Activated T-helper 17 cell treated with anti-CD3 and anti-CD28 coated beads, Interleukin-2, amount 50 U/mL, for 72 hours (primary cell): Measurements from ENCODE around the gene ASIC1. TPM values are rescaled to one million over a fixed set of nuclear protein-coding genes. Genes with fewer than 3 reads are reported as not detected.

Source experiments
- ATAC-seq: fragments of 150-1000 bp; cut with Tn5 transposase; replicated peaks from 2 replicates; pipeline ENCODE4 v1.10.0; 2021; ENCODE audit warnings: mild to moderate bottlenecking, moderate library complexity
- H3K27ac Mint-ChIP-seq: one replicate; pipeline ENCODE4 v1.8.0; 2022; ENCODE audit warnings: mixed read lengths
- H3K27me3 Mint-ChIP-seq: one replicate; pipeline ENCODE4 v1.8.0; 2022; ENCODE audit warnings: mixed read lengths
- H3K36me3 Mint-ChIP-seq: one replicate; pipeline ENCODE4 v1.8.0; 2022; ENCODE audit warnings: low read depth, mild to moderate bottlenecking, mixed read lengths
- H3K4me1 Mint-ChIP-seq: one replicate; pipeline ENCODE4 v1.8.0; 2022; ENCODE audit warnings: mixed read lengths
- H3K4me3 Mint-ChIP-seq: one replicate; pipeline ENCODE4 v1.8.0; 2022; ENCODE audit warnings: mild to moderate bottlenecking, mixed read lengths
- H3K9me3 Mint-ChIP-seq: one replicate; pipeline ENCODE4 v1.8.0; 2022; ENCODE audit warnings: mixed read lengths
- total RNA-seq, 2 donors: library from RNA; stranded (reverse); gene quantifications; one replicate each; pipeline ENCODE4 v1.2.3, GENCODE V29; 2022

Gene ASIC1
- total RNA-seq, 2 donors from 2014 or later, result 0.53 to 1.4 TPM

GRCh38 chr12:50061946-50062686 is 4.7 kb downstream of the ASIC1 start:
- no peak overlapping the region for H3K4me3 Mint-ChIP-seq

GRCh38 chr12:50062728-50063460 is 5.5 kb downstream of the ASIC1 start:
- no peak overlapping the region for H3K27ac Mint-ChIP-seq
- H3K27me3 Mint-ChIP-seq, result peaks cover 19% of the 10 kb centered on the region
- no peak overlapping the region for H3K4me3 Mint-ChIP-seq
- ATAC-seq, result no peak
- H3K36me3 Mint-ChIP-seq, result no peaks in the 10 kb centered on the region
- no peaks in the 10 kb centered on the region for H3K4me1 Mint-ChIP-seq
- H3K9me3 Mint-ChIP-seq, result no peaks in the 10 kb centered on the region

More at GRCh38 chr12:50061946-50062686, 4.7 kb downstream of the ASIC1 start:
- no peaks in the 10 kb centered on the region for H3K9me3 Mint-ChIP-seq
- no peaks in the 10 kb centered on the region for H3K36me3 Mint-ChIP-seq
- H3K4me1 Mint-ChIP-seq, result peaks cover 2% of the 10 kb centered on the region
- peaks cover 21% of the 10 kb centered on the region for H3K27me3 Mint-ChIP-seq
- ATAC-seq, result no peak
- H3K27ac Mint-ChIP-seq, result no peak overlapping the region

GRCh38 chr12:50065726-50066310 is 8.4 kb downstream of the ASIC1 start:
- ATAC-seq, result no peak
- no peaks in the 10 kb centered on the region for H3K9me3 Mint-ChIP-seq

GRCh38 chr12:50066402-50066801 is 9.0 kb downstream of the ASIC1 start:
- Mint-ChIP-seq H3K27ac (no peak overlapping the region), H3K4me1 (no peaks in the 10 kb centered on the region), H3K4me3 (no peak overlapping the region), H3K27me3 (peaks cover 12% of the 10 kb centered on the region), H3K9me3 (no peaks in the 10 kb centered on the region), H3K36me3 (no peaks in the 10 kb centered on the region)
- ATAC-seq, result no peak

More at GRCh38 chr12:50065726-50066310, 8.4 kb downstream of the ASIC1 start:
- Mint-ChIP-seq H3K4me3 (no peak overlapping the region), H3K27ac (no peak overlapping the region), H3K27me3 (peaks cover 16% of the 10 kb centered on the region), H3K36me3 (no peaks in the 10 kb centered on the region), H3K4me1 (no peaks in the 10 kb centered on the region)

- Mint-ChIP-seq H3K27me3 (peaks cover 5% of the 10 kb centered on the region), H3K4me1 (no peaks in the 10 kb centered on the region), H3K27ac (no peak overlapping the region), H3K4me3 (no peak overlapping the region), H3K9me3 (no peaks in the 10 kb centered on the region), H3K36me3 (no peaks in the 10 kb centered on the region)
- ATAC-seq, result no peak
Observed at GRCh38 chr12:50069069-50069468, 11.7 kb downstream of the ASIC1 start.

- no peak overlapping the region for H3K27ac Mint-ChIP-seq
- H3K4me3 Mint-ChIP-seq, result no peak overlapping the region
- H3K36me3 Mint-ChIP-seq, result no peaks in the 10 kb centered on the region
- H3K9me3 Mint-ChIP-seq, result no peaks in the 10 kb centered on the region
- ATAC-seq, result no peak
- no peaks in the 10 kb centered on the region for H3K4me1 Mint-ChIP-seq
- peaks cover 1% of the 10 kb centered on the region for H3K27me3 Mint-ChIP-seq
Observed at GRCh38 chr12:50069539-50069938, 12.1 kb downstream of the ASIC1 start.

- Mint-ChIP-seq H3K36me3 (no peaks in the 10 kb centered on the region), H3K4me1 (no peaks in the 10 kb centered on the region), H3K27me3 (no peaks in the 10 kb centered on the region), H3K27ac (no peak overlapping the region), H3K4me3 (no peak overlapping the region), H3K9me3 (no peaks in the 10 kb centered on the region)
- ATAC-seq, result peak; percentile 63
Observed at GRCh38 chr12:50070314-50071060, 13.1 kb downstream of the ASIC1 start.

GRCh38 chr12:50072198-50072907 is 15.0 kb downstream of the ASIC1 start:
- Mint-ChIP-seq H3K4me3 (no peak overlapping the region), H3K27me3 (no peaks in the 10 kb centered on the region), H3K4me1 (no peaks in the 10 kb centered on the region), H3K27ac (no peak overlapping the region), H3K9me3 (no peaks in the 10 kb centered on the region), H3K36me3 (no peaks in the 10 kb centered on the region)
- ATAC-seq, result no peak

GRCh38 chr12:50073206-50073605 is 15.8 kb downstream of the ASIC1 start:
- Mint-ChIP-seq H3K27me3 (no peaks in the 10 kb centered on the region), H3K4me3 (no peak overlapping the region), H3K36me3 (no peaks in the 10 kb centered on the region), H3K27ac (no peak overlapping the region), H3K4me1 (no peaks in the 10 kb centered on the region), H3K9me3 (no peaks in the 10 kb centered on the region)
- no peak for ATAC-seq

- Mint-ChIP-seq H3K4me3 (no peak overlapping the region), H3K36me3 (no peaks in the 10 kb centered on the region), H3K9me3 (no peaks in the 10 kb centered on the region), H3K27me3 (no peaks in the 10 kb centered on the region), H3K27ac (no peak overlapping the region), H3K4me1 (no peaks in the 10 kb centered on the region)
- no peak for ATAC-seq
Observed at GRCh38 chr12:50073712-50074111, 16.3 kb downstream of the ASIC1 start.

- Mint-ChIP-seq H3K9me3 (no peaks in the 10 kb centered on the region), H3K4me3 (no peak overlapping the region), H3K36me3 (no peaks in the 10 kb centered on the region), H3K4me1 (no peaks in the 10 kb centered on the region), H3K27me3 (no peaks in the 10 kb centered on the region), H3K27ac (peak overlapping the region; percentile 25)
- peak; percentile 97 for ATAC-seq
Observed at GRCh38 chr12:50074936-50075807, 17.8 kb downstream of the ASIC1 start.

GRCh38 chr12:50075808-50076170 is 18.4 kb downstream of the ASIC1 start:
- Mint-ChIP-seq H3K27me3 (no peaks in the 10 kb centered on the region), H3K27ac (no peak overlapping the region), H3K4me3 (no peak overlapping the region), H3K36me3 (no peaks in the 10 kb centered on the region), H3K9me3 (no peaks in the 10 kb centered on the region), H3K4me1 (no peaks in the 10 kb centered on the region)
- no peak for ATAC-seq

GRCh38 chr12:50077099-50077498 is 19.7 kb downstream of the ASIC1 start:
- no peaks in the 10 kb centered on the region for H3K36me3 Mint-ChIP-seq
- no peaks in the 10 kb centered on the region for H3K4me1 Mint-ChIP-seq

More at GRCh38 chr12:50077099-50077498, 19.7 kb downstream of the ASIC1 start:
- no peak overlapping the region for H3K4me3 Mint-ChIP-seq
- H3K27me3 Mint-ChIP-seq, result no peaks in the 10 kb centered on the region
- no peak overlapping the region for H3K27ac Mint-ChIP-seq
- H3K9me3 Mint-ChIP-seq, result no peaks in the 10 kb centered on the region
- ATAC-seq, result no peak
